ENCODE measurements around the gene BRD4.

The BRD4 gene

DNA sequence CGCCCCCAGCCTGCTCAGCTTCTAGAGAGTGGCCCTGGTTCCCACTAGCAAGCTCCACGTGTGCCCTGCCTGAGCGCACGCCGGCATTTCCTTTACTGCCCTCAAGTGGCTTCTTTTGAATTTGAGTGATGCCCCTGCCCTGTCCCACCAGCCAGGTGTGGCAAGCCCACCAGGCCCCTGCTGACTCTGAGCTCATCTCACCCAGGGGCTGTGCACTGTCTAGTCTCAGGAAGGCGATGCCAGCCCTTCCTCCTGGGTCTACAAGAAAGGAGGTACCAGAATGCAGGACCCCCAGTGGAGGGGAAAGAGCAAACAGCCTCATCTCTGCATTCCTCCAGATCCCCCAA is 82.8 kb downstream of the BRD4 start:
- Histone ChIP-seq H3K27me3 (ENCODE audit: insufficient read depth, low read length, poor library complexity) (no peaks in the 10 kb centered on the region), H3K4me1 (ENCODE audit: insufficient read depth, low read length) (no peaks in the 10 kb centered on the region), H3K9me3 (ENCODE audit: insufficient read depth, low read length, severe bottlenecking) (no peaks in the 10 kb centered on the region), H3K27ac (ENCODE audit: low read length) (no peak overlapping the region), H3K36me3 (ENCODE audit: insufficient read depth, low read length) (peaks cover 100% of the 10 kb centered on the region), H3K9ac (ENCODE audit: low read depth, low read length) (no peak overlapping the region), H3K79me2 (ENCODE audit: insufficient read depth, low read length) (peaks cover 78% of the 10 kb centered on the region), H2AFZ (ENCODE audit: low read depth, low read length) (no peak overlapping the region), H3K4me2 (ENCODE audit: insufficient read depth, low read length) (no peak overlapping the region), H4K20me1 (ENCODE audit: insufficient read depth, low read length) (peaks cover 96% of the 10 kb centered on the region), H3K4me3 (ENCODE audit: low read depth in 1 of 2, low read length in 2 of 2) (no peak overlapping the region)
- TF ChIP-seq CTCF (IDR thresholded peaks at IDR 0.05; ENCODE audit: borderline replicate concordance, extremely low read depth, low read length, poor library complexity, severe bottlenecking), result peak; percentile 16
- no peak for TF ChIP-seq EZH2 (IDR thresholded peaks at IDR 0.05; ENCODE audit: borderline replicate concordance, low read depth, low read length, severe bottlenecking)
- DNase-seq (no peak), ATAC-seq (ENCODE audit: insufficient read depth, low read depth) (peak; percentile 31; the same call in 1 of the 3 replicates)

- H3K36me3 ChIP-seq (ENCODE audit: insufficient read depth, low read length), result peaks cover 98% of the 10 kb centered on the region
- peaks cover 71% of the 10 kb centered on the region for H3K79me2 ChIP-seq (ENCODE audit: insufficient read depth, low read length)
- TF ChIP-seq EZH2 (IDR thresholded peaks at IDR 0.05; ENCODE audit: borderline replicate concordance, low read depth, low read length, severe bottlenecking) (no peak), CTCF (IDR thresholded peaks at IDR 0.05; ENCODE audit: borderline replicate concordance, extremely low read depth, low read length, poor library complexity, severe bottlenecking) (no peak)
- H3K27ac ChIP-seq (ENCODE audit: low read length), result no peak overlapping the region
- H3K4me2 ChIP-seq (ENCODE audit: insufficient read depth, low read length), result no peak overlapping the region
- DNase-seq (no peak), ATAC-seq (ENCODE audit: insufficient read depth, low read depth) (no peak)
- H3K4me1 ChIP-seq (ENCODE audit: insufficient read depth, low read length), result no peaks in the 10 kb centered on the region
- H3K9me3 ChIP-seq (ENCODE audit: insufficient read depth, low read length, severe bottlenecking), result no peaks in the 10 kb centered on the region
- H3K9ac ChIP-seq (ENCODE audit: low read depth, low read length), result no peak overlapping the region
- no peak overlapping the region for H3K4me3 ChIP-seq (ENCODE audit: low read depth in 1 of 2, low read length in 2 of 2)
- peaks cover 94% of the 10 kb centered on the region for H4K20me1 ChIP-seq (ENCODE audit: insufficient read depth, low read length)
- no peaks in the 10 kb centered on the region for H3K27me3 ChIP-seq (ENCODE audit: insufficient read depth, low read length, poor library complexity)
- no peak overlapping the region for H2AFZ ChIP-seq (ENCODE audit: low read depth, low read length)
These were observed 83.5 kb downstream of the BRD4 start for GRCh38 chr19:15248648-15249527.

DNA sequence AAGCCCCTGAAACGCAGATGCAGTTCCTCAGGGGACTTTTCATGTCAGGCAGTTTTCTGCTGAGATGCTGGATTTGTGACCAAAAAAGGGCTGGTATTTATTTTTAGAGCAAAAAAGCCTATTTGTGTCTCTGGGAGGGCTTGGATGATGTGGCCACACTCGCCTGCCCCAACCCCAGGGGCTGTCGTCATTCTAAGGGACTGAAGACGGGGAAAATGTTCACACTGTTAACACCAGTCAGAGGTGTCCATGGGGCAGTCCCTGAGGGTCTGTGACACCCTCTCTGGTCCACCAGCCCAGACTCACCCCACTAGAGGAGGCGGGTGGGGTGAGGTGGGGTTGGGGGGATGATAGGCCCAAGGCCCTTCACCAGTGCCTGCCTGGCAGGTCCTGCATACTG is 84.2 kb downstream of the BRD4 start:
- DNase-seq (no peak), ATAC-seq (ENCODE audit: insufficient read depth, low read depth) (no peak)
- H4K20me1 ChIP-seq (ENCODE audit: insufficient read depth, low read length), result peaks cover 93% of the 10 kb centered on the region
- no peaks in the 10 kb centered on the region for H3K27me3 ChIP-seq (ENCODE audit: insufficient read depth, low read length, poor library complexity)
- peaks cover 98% of the 10 kb centered on the region for H3K36me3 ChIP-seq (ENCODE audit: insufficient read depth, low read length)
- TF ChIP-seq EZH2 (IDR thresholded peaks at IDR 0.05; ENCODE audit: borderline replicate concordance, low read depth, low read length, severe bottlenecking) (no peak), CTCF (IDR thresholded peaks at IDR 0.05; ENCODE audit: borderline replicate concordance, extremely low read depth, low read length, poor library complexity, severe bottlenecking) (no peak)
- H3K4me2 ChIP-seq (ENCODE audit: insufficient read depth, low read length), result no peak overlapping the region
- no peaks in the 10 kb centered on the region for H3K4me1 ChIP-seq (ENCODE audit: insufficient read depth, low read length)
- H3K9ac ChIP-seq (ENCODE audit: low read depth, low read length), result no peak overlapping the region
- H2AFZ ChIP-seq (ENCODE audit: low read depth, low read length), result no peak overlapping the region
- H3K4me3 ChIP-seq (ENCODE audit: low read depth in 1 of 2, low read length in 2 of 2), result no peak overlapping the region
- H3K27ac ChIP-seq (ENCODE audit: low read length), result no peak overlapping the region
- H3K79me2 ChIP-seq (ENCODE audit: insufficient read depth, low read length), result peaks cover 64% of the 10 kb centered on the region
- H3K9me3 ChIP-seq (ENCODE audit: insufficient read depth, low read length, severe bottlenecking), result no peaks in the 10 kb centered on the region

Data from DND-41 (cell line).